Hepatic stellate cell (primary cell): ENCODE data around the gene RBM26.

Experiments used
- DNase-seq: peaks from one replicate; pipeline ENCODE4 v3.0.0; 2011; ENCODE audit warnings: low spot score

The RBM26 gene

GRCh38 chr13:79270859-79271258 lies 135.2 kb downstream of the RBM26 start:
- DNase-seq: no peak
